CD4-positive, alpha-beta T cell treated with Interferon alpha-2 for 1 hour (primary cell): ENCODE data around the gene TMPRSS3.

Source experiments
- DNase-seq, 2 donors: peaks; one replicate each; pipeline ENCODE4 v3.0.0-alpha.2; 2020 to 2022

TMPRSS3 gene

DNA sequence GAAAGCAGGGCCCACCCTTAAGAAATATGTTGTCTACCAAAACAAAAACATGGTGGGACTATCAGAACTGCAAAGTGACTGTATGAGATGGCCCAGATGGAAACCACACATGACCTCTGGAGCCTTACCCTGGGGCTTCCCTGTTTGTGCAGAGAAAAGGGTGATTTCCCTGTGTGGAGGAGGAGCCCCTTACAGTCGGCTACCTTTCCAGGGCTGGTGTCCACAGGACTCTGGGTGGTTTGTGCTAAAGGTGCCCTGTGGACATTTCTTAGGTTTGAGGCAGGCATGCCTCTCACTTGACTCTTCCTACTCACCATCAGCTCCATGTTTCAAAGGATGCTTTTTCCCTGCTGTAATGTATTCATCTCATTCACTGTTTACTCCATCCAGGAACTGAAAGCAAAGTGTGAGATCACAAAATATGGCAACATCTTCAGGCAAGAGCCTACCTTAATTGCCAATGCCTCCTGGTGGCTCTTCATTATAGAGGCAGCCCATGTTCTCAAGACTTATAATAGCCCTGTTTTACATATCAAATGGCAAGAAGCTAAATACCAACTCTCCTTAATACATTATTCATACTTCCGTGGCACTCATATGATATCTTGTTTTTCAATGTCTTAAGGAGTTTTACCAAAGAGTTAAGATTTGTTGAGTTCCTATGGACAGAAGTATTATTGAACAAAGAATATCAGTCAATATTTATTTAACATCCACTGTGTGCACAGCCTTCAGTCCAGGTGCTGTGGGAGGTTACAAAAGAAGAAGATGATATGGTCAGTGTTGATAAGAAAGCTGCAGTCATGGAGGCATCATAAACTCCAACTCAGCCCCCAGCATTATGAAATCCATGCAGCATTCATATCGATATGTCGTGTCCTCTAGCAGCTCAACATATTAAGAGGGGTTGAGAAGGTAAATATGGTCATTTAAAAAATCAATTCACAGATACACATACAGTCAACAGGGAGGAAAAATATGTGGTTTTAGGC is 65.2 kb downstream of the TMPRSS3 start:
- no peak for DNase-seq

- DNase-seq = no peak
Measured at GRCh38 chr21:42324896-42325295, 71.0 kb downstream of the TMPRSS3 start.
